Uterus (tissue), 4 donors: ENCODE results near the gene SDC3. TPM values are rescaled to one million over a fixed set of nuclear protein-coding genes. Genes with fewer than 3 reads are reported as not detected.
A peak's percentile ranks its signal among the peaks of the same experiment; 100 is the strongest.

Experiments used
- DNase-seq, 2 donors: peaks; one replicate each; pipeline ENCODE4 v3.0.0-alpha.2; 2019 to 2020
- H3K27ac ChIP-seq, 2 donors: fragments of 200-600 bp; sonication (generic); 1 replicate in 1 of 2; 2 replicates in 1 of 2; pipeline ENCODE4 v1.5.1; 2016 to 2018
- H3K27me3 ChIP-seq, 2 donors: fragments of 200-600 bp; sonication (generic); one replicate each; pipeline ENCODE4 v1.5.1; 2018 to 2019; ENCODE audit warnings: control low read depth in 1 of 2
- H3K36me3 ChIP-seq, 2 donors: fragments of 200-600 bp; sonication (generic); one replicate each; pipeline ENCODE4 v1.5.1; 2019; ENCODE audit warnings: control low read depth in 1 of 2
- H3K4me1 ChIP-seq, 2 donors: fragments of 200-600 bp; sonication (generic); one replicate each; pipeline ENCODE4 v1.5.1; 2018 to 2019; ENCODE audit warnings: control low read depth in 1 of 2
- H3K4me3 ChIP-seq, 2 donors: fragments of 200-600 bp; sonication (generic); 1 replicate in 1 of 2; 2 replicates in 1 of 2; pipeline ENCODE4 v1.5.1; 2018 to 2019; ENCODE audit warnings: mild to moderate bottlenecking in 1 of 2
- H3K9me3 ChIP-seq, 2 donors: fragments of 200-600 bp; sonication (generic); one replicate each; pipeline ENCODE4 v1.5.1; 2019; ENCODE audit warnings: control low read depth in 1 of 2
- POLR2A ChIP-seq, 2 donors: fragments of 450-650 bp; IDR thresholded peaks; one replicate each; pipeline ENCODE4 v1.6.1; 2016; ENCODE audit warnings: antibody characterized with exemption in 2 of 2, mild to moderate bottlenecking in 1 of 2, moderate library complexity in 1 of 2
- intact Hi-C: fragments of 100-400 bp; cut with DNase I; formaldehyde crosslinking; loops from one replicate; pipeline ENCODE4 v1.15.1; 2023; ENCODE audit warnings: low total_unique reads
- total RNA-seq, 4 donors: library from RNA; depleted of rRNA in 3 of 4; stranded (reverse); fragments of >200 nt in 3 of 4; gene quantifications; one replicate each; pipeline versions ENCODE4 v1.1.0 to v1.2.4, GENCODE V29; 2014 to 2023
- TF ChIP-seq, protein P1 (sequence below), 4 experiments: fragments of 200-600 bp in 2 of 4; fragments of 450-650 bp in 2 of 4; sonication (generic) in 2 of 4; IDR thresholded peaks; one replicate each; pipeline ENCODE4 v1.5.1; 2016 to 2019; ENCODE audit warnings: antibody characterized with exemption in 4 of 4, mild to moderate bottlenecking in 2 of 4, moderate library complexity in 1 of 4
- donor health status: DM: yes; HTN: yes; CAD: no.

The SDC3 gene
- total RNA-seq, 4 donors from 2014 or later = 12.4 to 38.3 (median 30.5) TPM

- H3K9me3 ChIP-seq = no peaks in the 10 kb centered on the region
- TF ChIP-seq, protein P1, sequence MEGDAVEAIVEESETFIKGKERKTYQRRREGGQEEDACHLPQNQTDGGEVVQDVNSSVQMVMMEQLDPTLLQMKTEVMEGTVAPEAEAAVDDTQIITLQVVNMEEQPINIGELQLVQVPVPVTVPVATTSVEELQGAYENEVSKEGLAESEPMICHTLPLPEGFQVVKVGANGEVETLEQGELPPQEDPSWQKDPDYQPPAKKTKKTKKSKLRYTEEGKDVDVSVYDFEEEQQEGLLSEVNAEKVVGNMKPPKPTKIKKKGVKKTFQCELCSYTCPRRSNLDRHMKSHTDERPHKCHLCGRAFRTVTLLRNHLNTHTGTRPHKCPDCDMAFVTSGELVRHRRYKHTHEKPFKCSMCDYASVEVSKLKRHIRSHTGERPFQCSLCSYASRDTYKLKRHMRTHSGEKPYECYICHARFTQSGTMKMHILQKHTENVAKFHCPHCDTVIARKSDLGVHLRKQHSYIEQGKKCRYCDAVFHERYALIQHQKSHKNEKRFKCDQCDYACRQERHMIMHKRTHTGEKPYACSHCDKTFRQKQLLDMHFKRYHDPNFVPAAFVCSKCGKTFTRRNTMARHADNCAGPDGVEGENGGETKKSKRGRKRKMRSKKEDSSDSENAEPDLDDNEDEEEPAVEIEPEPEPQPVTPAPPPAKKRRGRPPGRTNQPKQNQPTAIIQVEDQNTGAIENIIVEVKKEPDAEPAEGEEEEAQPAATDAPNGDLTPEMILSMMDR (IDR thresholded peaks at IDR 0.05) = no peak
- TF ChIP-seq POLR2A (IDR thresholded peaks at IDR 0.05) = no peak
- no peak overlapping the region for H3K27ac ChIP-seq
- H3K27me3 ChIP-seq = no peaks in the 10 kb centered on the region
- no peaks in the 10 kb centered on the region for H3K4me1 ChIP-seq
- DNase-seq = no peak
- no peaks in the 10 kb centered on the region for H3K36me3 ChIP-seq
- no peak overlapping the region for H3K4me3 ChIP-seq
- intact Hi-C loops = no loop called here
These were observed 25.3 kb upstream of the SDC3 start for GRCh38 chr1:30933874-30934252.

DNA sequence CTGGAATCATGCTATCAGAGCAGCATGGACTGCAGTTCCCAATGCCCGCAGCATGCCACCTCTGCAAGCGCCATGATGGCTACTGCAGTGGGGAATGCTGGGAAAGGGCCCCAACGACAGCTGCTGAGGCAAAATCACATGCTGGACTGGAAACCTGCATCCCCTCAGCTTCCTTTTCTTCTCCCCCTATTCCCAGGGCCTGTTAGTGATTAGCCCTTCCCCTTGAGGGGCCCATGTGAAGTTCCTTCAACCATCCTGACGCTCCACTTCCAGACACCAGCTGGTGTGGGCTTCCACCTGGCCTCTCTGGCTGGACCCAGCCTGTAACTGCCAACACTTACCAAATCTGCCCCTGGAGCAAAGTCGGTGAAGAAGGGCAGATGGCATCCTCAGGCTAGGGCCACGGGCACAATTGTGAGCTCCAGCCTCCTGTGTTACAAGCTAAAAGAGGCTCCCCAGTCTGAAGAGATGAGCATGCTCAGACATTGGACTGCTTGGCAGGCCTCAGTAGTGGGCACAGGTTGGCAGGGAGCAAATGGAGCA lies 22.1 kb upstream of the SDC3 start:
- H3K27me3 ChIP-seq = no peaks in the 10 kb centered on the region
- H3K27ac ChIP-seq = no peak overlapping the region
- H3K4me3 ChIP-seq = no peak overlapping the region
- TF ChIP-seq, protein P1 (IDR thresholded peaks at IDR 0.05) = no peak
- TF ChIP-seq POLR2A (IDR thresholded peaks at IDR 0.05) = no peak
- H3K4me1 ChIP-seq = no peaks in the 10 kb centered on the region
- no peaks in the 10 kb centered on the region for H3K36me3 ChIP-seq
- H3K9me3 ChIP-seq = no peaks in the 10 kb centered on the region
- intact Hi-C loops = no loop called here
- DNase-seq = no peak

GRCh38 chr1:30929944-30930525 lies 21.5 kb upstream of the SDC3 start:
- no peaks in the 10 kb centered on the region for H3K36me3 ChIP-seq
- TF ChIP-seq, protein P1 (IDR thresholded peaks at IDR 0.05) = no peak
- no peak for TF ChIP-seq POLR2A (IDR thresholded peaks at IDR 0.05)
- no peak for DNase-seq
- no peaks in the 10 kb centered on the region for H3K27me3 ChIP-seq
- no peak overlapping the region for H3K4me3 ChIP-seq
- H3K4me1 ChIP-seq = no peaks in the 10 kb centered on the region
- H3K9me3 ChIP-seq = no peaks in the 10 kb centered on the region
- H3K27ac ChIP-seq = no peak overlapping the region
- intact Hi-C loops = no loop called here

GRCh38 chr1:30929135-30929889 lies 20.8 kb upstream of the SDC3 start:
- H3K27me3 ChIP-seq = no peaks in the 10 kb centered on the region
- no peak for TF ChIP-seq POLR2A (IDR thresholded peaks at IDR 0.05)
- TF ChIP-seq, protein P1 (IDR thresholded peaks at IDR 0.05) = peak; percentile 53 to 62 (median 60)
- intact Hi-C loops = no loop called here
- DNase-seq = no peak
- H3K4me1 ChIP-seq = no peaks in the 10 kb centered on the region
- H3K27ac ChIP-seq = no peak overlapping the region
- H3K4me3 ChIP-seq = no peak overlapping the region
- H3K9me3 ChIP-seq = no peaks in the 10 kb centered on the region
- no peaks in the 10 kb centered on the region for H3K36me3 ChIP-seq

GRCh38 chr1:30928789-30929134 lies 20.2 kb upstream of the SDC3 start:
- no peak for TF ChIP-seq POLR2A (IDR thresholded peaks at IDR 0.05)
- TF ChIP-seq, protein P1 (IDR thresholded peaks at IDR 0.05) = no peak
- intact Hi-C loops = no loop called here

More at GRCh38 chr1:30928789-30929134, 20.2 kb upstream of the SDC3 start:
- no peaks in the 10 kb centered on the region for H3K4me1 ChIP-seq
- no peak for DNase-seq
- H3K36me3 ChIP-seq = no peaks in the 10 kb centered on the region
- no peaks in the 10 kb centered on the region for H3K27me3 ChIP-seq
- no peaks in the 10 kb centered on the region for H3K9me3 ChIP-seq
- H3K4me3 ChIP-seq = no peak overlapping the region
- no peak overlapping the region for H3K27ac ChIP-seq
